GM20431 (cell line): ENCODE results near the gene REST.
"Not testable (repeated sequence)": the region's sequence is repeated elsewhere in the genome, so short reads cannot be mapped to it uniquely, and the experiment has no call there.

Experiments used
- in situ Hi-C: fragments of 300-500 bp; cut with MseI, MboI; formaldehyde crosslinking; loops from one replicate; pipeline ENCODE4 v1.15.0; 2020; ENCODE audit warnings: low sequenced_read_pairs; ENCODE audit not compliant: unreplicated experiment

Gene REST, protein sequence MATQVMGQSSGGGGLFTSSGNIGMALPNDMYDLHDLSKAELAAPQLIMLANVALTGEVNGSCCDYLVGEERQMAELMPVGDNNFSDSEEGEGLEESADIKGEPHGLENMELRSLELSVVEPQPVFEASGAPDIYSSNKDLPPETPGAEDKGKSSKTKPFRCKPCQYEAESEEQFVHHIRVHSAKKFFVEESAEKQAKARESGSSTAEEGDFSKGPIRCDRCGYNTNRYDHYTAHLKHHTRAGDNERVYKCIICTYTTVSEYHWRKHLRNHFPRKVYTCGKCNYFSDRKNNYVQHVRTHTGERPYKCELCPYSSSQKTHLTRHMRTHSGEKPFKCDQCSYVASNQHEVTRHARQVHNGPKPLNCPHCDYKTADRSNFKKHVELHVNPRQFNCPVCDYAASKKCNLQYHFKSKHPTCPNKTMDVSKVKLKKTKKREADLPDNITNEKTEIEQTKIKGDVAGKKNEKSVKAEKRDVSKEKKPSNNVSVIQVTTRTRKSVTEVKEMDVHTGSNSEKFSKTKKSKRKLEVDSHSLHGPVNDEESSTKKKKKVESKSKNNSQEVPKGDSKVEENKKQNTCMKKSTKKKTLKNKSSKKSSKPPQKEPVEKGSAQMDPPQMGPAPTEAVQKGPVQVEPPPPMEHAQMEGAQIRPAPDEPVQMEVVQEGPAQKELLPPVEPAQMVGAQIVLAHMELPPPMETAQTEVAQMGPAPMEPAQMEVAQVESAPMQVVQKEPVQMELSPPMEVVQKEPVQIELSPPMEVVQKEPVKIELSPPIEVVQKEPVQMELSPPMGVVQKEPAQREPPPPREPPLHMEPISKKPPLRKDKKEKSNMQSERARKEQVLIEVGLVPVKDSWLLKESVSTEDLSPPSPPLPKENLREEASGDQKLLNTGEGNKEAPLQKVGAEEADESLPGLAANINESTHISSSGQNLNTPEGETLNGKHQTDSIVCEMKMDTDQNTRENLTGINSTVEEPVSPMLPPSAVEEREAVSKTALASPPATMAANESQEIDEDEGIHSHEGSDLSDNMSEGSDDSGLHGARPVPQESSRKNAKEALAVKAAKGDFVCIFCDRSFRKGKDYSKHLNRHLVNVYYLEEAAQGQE

GRCh38 chr4:56907489-56908205 lies at the start of gene REST:
REST (plus strand) TSS chr4:56907900; CDS start chr4:56910639, 2,739 bp downstream.
- in situ Hi-C loops, result no loop called here

GRCh38 chr4:56859841-56860240 lies 47.9 kb upstream of the REST start:
- in situ Hi-C loops, result no loop called here

DNA sequence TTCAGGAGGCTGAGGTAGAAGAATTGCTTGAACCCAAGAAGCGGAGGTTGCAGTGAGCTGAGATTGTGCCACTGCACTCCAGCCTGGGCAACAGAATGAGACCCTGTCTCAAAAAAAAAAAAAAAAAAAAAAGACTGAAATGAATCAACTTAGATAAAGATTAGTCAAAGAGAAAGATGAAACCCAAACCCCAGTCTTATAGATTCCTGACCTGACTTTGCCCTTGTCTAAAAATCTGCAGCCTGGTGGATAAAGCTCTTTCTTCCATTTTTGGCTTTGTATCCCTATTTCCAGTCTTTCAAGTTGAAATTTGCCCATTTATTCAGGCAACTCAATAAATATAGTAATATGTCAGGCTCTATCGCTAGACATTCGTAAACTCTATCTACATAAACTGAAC lies 46.9 kb upstream of the REST start:
- in situ Hi-C loops, result no loop called here

- in situ Hi-C loops, result no loop called here
These were observed 46.3 kb upstream of the REST start for GRCh38 chr4:56861360-56861759.

- in situ Hi-C loops, result no loop called here
These were observed 44.1 kb upstream of the REST start for GRCh38 chr4:56863441-56864139.

DNA sequence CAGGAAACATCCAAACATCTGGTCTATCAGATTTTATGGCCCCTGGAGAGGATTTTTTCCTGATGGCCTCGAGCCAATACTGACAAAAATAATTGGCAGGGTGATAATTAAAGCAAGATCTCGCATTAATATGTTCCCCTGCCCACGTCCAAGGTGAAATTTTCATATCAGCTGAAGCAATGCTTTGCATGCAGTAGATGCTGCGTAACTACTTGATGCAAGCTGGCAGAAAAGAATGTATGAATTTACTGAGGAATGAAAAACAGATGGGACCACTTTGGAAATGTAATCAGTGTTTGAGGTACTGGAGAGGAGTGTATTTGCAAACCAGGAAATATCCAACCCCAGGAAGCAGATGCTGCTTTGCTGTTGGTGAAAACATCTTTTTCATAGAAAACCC lies 36.8 kb upstream of the REST start:
- in situ Hi-C loops, result no loop called here

- in situ Hi-C loops, result no loop called here
These were observed 36.3 kb upstream of the REST start for GRCh38 chr4:56871371-56871866.

- in situ Hi-C loops, result no loop called here
These were observed 33.5 kb upstream of the REST start for GRCh38 chr4:56874166-56874565.

DNA sequence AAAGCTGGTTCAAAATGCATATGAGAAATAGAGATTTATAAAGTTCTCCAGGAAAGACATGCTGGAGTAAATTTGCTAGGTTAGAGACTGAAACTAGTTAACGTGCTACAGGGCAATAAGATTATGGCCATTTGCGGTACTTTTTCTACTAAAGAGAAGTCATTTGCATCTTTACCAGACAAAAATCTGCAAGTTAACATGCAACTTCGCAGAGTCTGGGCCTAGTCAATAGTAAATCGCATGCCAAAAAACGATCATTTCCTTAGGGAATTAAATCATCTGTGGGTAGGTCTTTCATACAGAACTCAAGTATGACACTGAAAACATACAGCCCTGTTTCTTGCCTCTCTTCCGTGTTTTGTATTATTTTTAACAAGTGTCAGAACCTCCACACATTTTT lies 32.8 kb upstream of the REST start:
- in situ Hi-C loops, result no loop called here

DNA sequence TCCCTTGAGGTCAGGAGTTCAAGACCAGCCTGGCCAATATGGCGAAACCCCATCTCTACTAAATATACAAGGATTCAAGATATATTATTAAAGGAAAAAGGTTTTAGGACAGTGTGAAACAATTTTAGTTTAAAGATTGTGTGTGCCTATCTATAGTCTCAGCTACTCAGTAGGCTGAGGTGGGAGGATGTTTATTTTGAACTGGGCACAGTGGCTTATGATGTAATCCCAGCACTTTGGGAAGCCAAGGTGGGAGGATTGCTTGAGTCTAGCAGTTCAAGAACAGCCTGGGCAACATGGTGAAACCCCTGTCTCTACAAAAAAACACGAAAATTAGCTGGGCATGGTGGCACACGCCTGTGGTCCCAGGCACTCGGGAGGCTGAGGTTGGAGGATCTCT lies 31.4 kb upstream of the REST start:
- in situ Hi-C loops, result no loop called here

DNA sequence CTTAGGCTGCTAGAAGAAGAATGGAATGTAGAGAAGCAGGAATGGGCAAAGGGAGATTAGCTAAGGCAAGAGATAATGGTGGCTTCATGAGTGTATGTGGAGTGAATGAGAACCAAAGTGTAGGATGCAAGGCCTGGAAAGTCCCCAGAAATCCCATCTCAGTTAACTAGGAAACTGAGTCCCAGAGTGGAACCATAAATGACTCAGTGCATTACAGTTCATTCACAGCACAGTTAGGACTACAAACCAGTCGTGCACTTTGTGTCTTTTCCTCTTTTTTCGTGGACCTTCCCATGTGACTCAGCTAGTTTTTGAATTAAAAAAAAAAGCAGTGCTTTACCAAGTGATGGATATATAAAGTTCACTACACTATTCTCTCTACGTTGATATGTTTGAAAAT lies 27.7 kb upstream of the REST start:
- in situ Hi-C loops, result no loop called here

GRCh38 chr4:56880572-56880971 lies 27.1 kb upstream of the REST start:
- in situ Hi-C loops, result no loop called here

DNA sequence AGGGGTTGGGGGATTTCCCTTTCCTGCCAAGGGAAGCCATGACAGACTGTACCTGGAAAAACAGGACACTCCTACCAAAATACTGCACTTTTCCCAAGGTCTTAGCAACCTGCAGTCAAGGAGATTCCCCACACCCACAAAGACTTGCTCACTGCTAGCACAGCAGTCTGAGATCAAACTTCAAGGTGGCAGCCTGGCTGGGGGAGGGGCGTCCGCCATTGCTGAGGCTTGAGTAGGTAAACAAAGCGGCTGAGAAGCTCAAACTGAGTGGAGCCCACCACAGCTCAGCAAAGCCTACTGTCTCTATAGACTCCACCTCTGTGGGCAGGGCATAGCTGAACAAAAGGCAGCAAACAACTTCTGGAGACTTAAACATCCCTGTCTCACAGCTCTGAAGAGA lies 23.2 kb upstream of the REST start:
- in situ Hi-C loops, result not testable (repeated sequence)

- in situ Hi-C loops, result no loop called here
These were observed 15.0 kb upstream of the REST start for GRCh38 chr4:56892691-56893090.

GRCh38 chr4:56897842-56898241 lies 9.9 kb upstream of the REST start:
- in situ Hi-C loops, result not testable (repeated sequence)

- in situ Hi-C loops, result not testable (repeated sequence)
These were observed 7.5 kb upstream of the REST start for GRCh38 chr4:56900186-56900585.

- in situ Hi-C loops, result no loop called here
These were observed 5.0 kb upstream of the REST start for GRCh38 chr4:56902703-56903102.

DNA sequence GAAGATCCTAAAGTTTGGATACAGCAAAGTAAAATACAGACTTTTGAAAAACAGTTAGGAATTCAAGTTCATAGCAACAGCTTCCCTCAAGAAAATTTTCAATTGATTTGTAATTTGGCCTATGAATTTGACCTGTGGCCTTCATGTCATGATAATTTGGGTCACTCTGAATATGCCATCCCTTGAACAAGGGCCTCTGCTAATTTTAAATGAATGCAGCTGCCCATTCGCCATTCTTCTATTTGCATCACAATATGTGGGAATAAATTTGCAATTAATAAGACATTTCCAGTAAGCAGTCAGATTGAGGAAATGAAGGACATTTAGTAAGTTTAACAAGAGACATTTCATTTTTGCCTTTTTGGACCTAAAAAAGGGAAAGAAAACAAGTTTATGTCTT lies 1.9 kb upstream of the REST start:
- in situ Hi-C loops, result no loop called here
